GM19463 (cell line): Measurements from ENCODE around the gene FBLN7.

Source experiments
- ATAC-seq: cut with Tn5 transposase; IDR thresholded peaks from one replicate; pipeline ENCODE4 v1.9.1; 2021; ENCODE audit warnings: mild to moderate bottlenecking, moderate library complexity; ENCODE audit not compliant: unreplicated experiment

The FBLN7 gene

GRCh38 chr2:112156152-112156986 lies 18.2 kb downstream of the FBLN7 start:
- ATAC-seq: no peak

GRCh38 chr2:112157472-112157871 lies 19.3 kb downstream of the FBLN7 start:
- no peak for ATAC-seq

- ATAC-seq: no peak
These were observed 21.3 kb downstream of the FBLN7 start for GRCh38 chr2:112159454-112159921.

- ATAC-seq: no peak
These were observed 22.4 kb downstream of the FBLN7 start for GRCh38 chr2:112160283-112161250.

GRCh38 chr2:112161431-112162145 lies 23.4 kb downstream of the FBLN7 start:
- no peak for ATAC-seq

GRCh38 chr2:112162341-112162740 lies 24.2 kb downstream of the FBLN7 start:
- no peak for ATAC-seq

GRCh38 chr2:112162956-112163355 lies 24.8 kb downstream of the FBLN7 start:
- ATAC-seq: no peak

- no peak for ATAC-seq
These were observed 25.4 kb downstream of the FBLN7 start for GRCh38 chr2:112163541-112163981.

- no peak for ATAC-seq
These were observed 26.7 kb downstream of the FBLN7 start for GRCh38 chr2:112164876-112165275.

- no peak for ATAC-seq
These were observed 27.1 kb downstream of the FBLN7 start for GRCh38 chr2:112165296-112165695.

- ATAC-seq: no peak
These were observed 28.8 kb downstream of the FBLN7 start for GRCh38 chr2:112166806-112167499.

GRCh38 chr2:112168422-112169124 lies 30.4 kb downstream of the FBLN7 start:
- ATAC-seq: no peak

- ATAC-seq: no peak
These were observed 32.3 kb downstream of the FBLN7 start for GRCh38 chr2:112170495-112170894.

GRCh38 chr2:112173646-112174319 lies 35.6 kb downstream of the FBLN7 start:
- ATAC-seq: no peak

GRCh38 chr2:112174383-112174782 lies 36.2 kb downstream of the FBLN7 start:
- ATAC-seq: no peak

GRCh38 chr2:112175333-112175732 lies 37.1 kb downstream of the FBLN7 start:
- no peak for ATAC-seq

GRCh38 chr2:112175958-112176573 lies 37.9 kb downstream of the FBLN7 start:
- no peak for ATAC-seq

- ATAC-seq: no peak
These were observed 43.5 kb downstream of the FBLN7 start for GRCh38 chr2:112181571-112182290.
